WTC11 (cell line): ENCODE measurements around the gene ZMAT3. TPM values are rescaled to one million over a fixed set of nuclear protein-coding genes. Genes with fewer than 3 reads are reported as not detected.

Source experiments
- ATAC-seq: fragments of 200-7000 bp; cut with Tn5 transposase; 2 replicates; pipeline ENCODE4 v1.10.0; 2021; ENCODE audit warnings: mild to moderate bottlenecking, moderate library complexity
- CTCF ChIA-PET: fragments of 300-600 bp; sonication (Branson Sonifier 250); formaldehyde crosslinking; loops from one replicate; lab custom pipeline; 2021; ENCODE audit warnings: antibody characterized with exemption; lab: Charles Lee
- POLR2A ChIA-PET: fragments of 350-600 bp; sonication (Branson Sonifier 250); formaldehyde crosslinking; loops from one replicate; lab custom pipeline; 2021; ENCODE audit warnings: antibody characterized with exemption; lab: Charles Lee
- DNase-seq: peaks from one replicate; pipeline ENCODE4 v3.0.0; 2021; ENCODE audit warnings: low spot score
- H3K27ac Mint-ChIP-seq: 2 replicates; pipeline ENCODE4 v1.8.0; 2021; ENCODE audit warnings: mixed read lengths
- H3K27me3 Mint-ChIP-seq: 2 replicates; pipeline ENCODE4 v1.8.0; 2021; ENCODE audit warnings: low read depth, mild to moderate bottlenecking, moderate library complexity, mixed read lengths
- H3K36me3 Mint-ChIP-seq: 2 replicates; pipeline ENCODE4 v1.8.0; 2021; ENCODE audit warnings: mixed read lengths
- H3K4me1 Mint-ChIP-seq: 2 replicates; pipeline ENCODE4 v1.8.0; 2022; ENCODE audit warnings: mixed read lengths
- H3K4me3 Mint-ChIP-seq: 2 replicates; pipeline ENCODE4 v1.8.0; 2021; ENCODE audit warnings: mild to moderate bottlenecking, moderate library complexity, mixed read lengths
- H3K9me3 Mint-ChIP-seq: 2 replicates; pipeline ENCODE4 v1.8.0; 2021; ENCODE audit warnings: mixed read lengths
- ATF1 ChIP-seq: sonication (generic); formaldehyde crosslinking; IDR thresholded peaks from 2 replicates; pipeline ENCODE4 v1.8.1; 2023; ENCODE audit warnings: mild to moderate bottlenecking, moderate library complexity, missing genetic modification reagents
- FOXK1 ChIP-seq: sonication (generic); formaldehyde crosslinking; IDR thresholded peaks from 2 replicates; pipeline ENCODE4 v1.8.0; 2022; ENCODE audit warnings: mild to moderate bottlenecking, moderate library complexity, missing genetic modification reagents
- FOXP4 ChIP-seq: sonication (generic); formaldehyde crosslinking; IDR thresholded peaks from 2 replicates; pipeline ENCODE4 v1.8.0; 2022; ENCODE audit warnings: mild to moderate bottlenecking, missing genetic modification reagents
- MAX ChIP-seq: sonication (generic); formaldehyde crosslinking; IDR thresholded peaks from 2 replicates; pipeline ENCODE4 v1.8.0; 2022; ENCODE audit warnings: mild to moderate bottlenecking, missing genetic modification reagents
- RORB ChIP-seq: fragments of 250-450 bp; sonication (Bioruptor Pico); IDR thresholded peaks from 2 replicates; pipeline ENCODE4 v1.9.0; 2021; ENCODE audit warnings: mild to moderate bottlenecking
- SOX15 ChIP-seq: fragments of 250-450 bp; sonication (Bioruptor Pico); IDR thresholded peaks from 2 replicates; pipeline ENCODE4 v1.9.0; 2021; ENCODE audit warnings: mild to moderate bottlenecking
- STAT6 ChIP-seq: sonication (generic); formaldehyde crosslinking; conservative IDR thresholded peaks from 2 replicates; pipeline ENCODE4 v1.8.1; 2023; ENCODE audit warnings: mild to moderate bottlenecking, low read depth, missing genetic modification reagents, moderate library complexity
- TCF7 ChIP-seq: sonication (generic); formaldehyde crosslinking; IDR thresholded peaks from 2 replicates; pipeline ENCODE4 v1.8.0; 2022; ENCODE audit warnings: mild to moderate bottlenecking, low read depth, missing genetic modification reagents, moderate library complexity
- USF1 ChIP-seq: sonication (generic); formaldehyde crosslinking; IDR thresholded peaks from 2 replicates; pipeline ENCODE4 v1.8.0; 2022; ENCODE audit warnings: mild to moderate bottlenecking, missing genetic modification reagents
- ZBTB21 ChIP-seq: sonication (generic); formaldehyde crosslinking; IDR thresholded peaks from 2 replicates; pipeline ENCODE4 v1.8.1; 2023; ENCODE audit warnings: mild to moderate bottlenecking, missing genetic modification reagents, borderline replicate concordance
- ZNF425 ChIP-seq: fragments of 250-450 bp; sonication (Bioruptor Pico); conservative IDR thresholded peaks from 2 replicates; pipeline ENCODE4 v1.9.0; 2021; ENCODE audit warnings: mild to moderate bottlenecking
- total RNA-seq: library from RNA; stranded (reverse); gene quantifications from 3 replicates; pipeline ENCODE4 v1.2.3, GENCODE V29; 2021
- TF ChIP-seq, protein P1 (sequence below): sonication (generic); formaldehyde crosslinking; IDR thresholded peaks from 2 replicates; pipeline ENCODE4 v1.8.1; 2023; ENCODE audit warnings: mild to moderate bottlenecking, missing genetic modification reagents, borderline replicate concordance
- TF ChIP-seq, protein P2 (sequence below): sonication (generic); formaldehyde crosslinking; IDR thresholded peaks from 2 replicates; pipeline ENCODE4 v1.8.0; 2022; ENCODE audit warnings: mild to moderate bottlenecking, missing genetic modification reagents
- TF ChIP-seq, protein P3 (sequence below): fragments of 250-450 bp; sonication (Bioruptor Pico); IDR thresholded peaks from 2 replicates; pipeline ENCODE4 v1.9.0; 2021; ENCODE audit warnings: mild to moderate bottlenecking
- TF ChIP-seq, protein P4 (sequence below): sonication (generic); formaldehyde crosslinking; IDR thresholded peaks from 2 replicates; pipeline ENCODE4 v1.8.1; 2022; ENCODE audit warnings: low read depth, mild to moderate bottlenecking, moderate library complexity, missing genetic modification reagents, borderline replicate concordance

The ZMAT3 gene
- total RNA-seq, 1 experiment from 2014 or later: 24.1 TPM

DNA sequence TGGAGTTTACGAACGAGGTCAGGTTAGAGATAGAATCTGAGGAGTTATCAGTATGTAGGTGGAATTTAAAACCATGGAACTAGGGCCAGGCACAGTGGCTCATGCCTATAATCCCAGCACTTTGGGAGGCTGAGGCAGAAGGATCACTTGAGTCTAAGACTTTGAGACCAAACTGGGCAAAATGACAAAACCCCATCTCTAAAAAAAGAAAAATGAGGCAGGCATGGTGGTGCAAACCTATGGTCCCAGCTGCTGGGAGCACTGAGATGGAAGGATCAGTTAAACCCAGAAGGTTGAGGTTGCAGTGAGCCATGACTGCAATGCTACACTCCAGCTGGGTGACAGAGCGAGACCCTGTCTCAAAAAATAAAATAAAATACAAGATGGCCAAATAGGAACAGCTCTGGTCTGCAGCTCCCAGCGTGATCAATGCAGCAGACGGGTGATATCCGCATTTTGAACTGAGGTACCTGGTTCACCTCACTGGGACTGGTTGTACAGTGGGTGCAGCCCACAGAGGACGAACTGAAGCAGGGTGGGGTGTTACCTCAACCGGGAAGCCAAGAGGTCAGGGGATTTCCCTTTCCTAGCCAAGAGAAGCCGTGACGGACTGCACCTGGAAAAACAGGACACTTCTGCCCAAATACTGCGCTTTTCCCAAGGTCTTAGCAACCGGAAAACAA is 33.3 kb downstream of the ZMAT3 start:
- CTCF ChIA-PET: no interaction called here
- no peak for DNase-seq
- Mint-ChIP-seq H3K36me3 (peaks cover 24% of the 10 kb centered on the region), H3K4me1 (peaks cover 13% of the 10 kb centered on the region; the same call in 1 of the 2 replicates), H3K4me3 (no peak overlapping the region), H3K27ac (no peak overlapping the region), H3K27me3 (no peaks in the 10 kb centered on the region; the same call in 1 of the 2 replicates), H3K9me3 (peaks cover 29% of the 10 kb centered on the region)
- POLR2A ChIA-PET: no interaction called here
- TF ChIP-seq, protein P1, sequence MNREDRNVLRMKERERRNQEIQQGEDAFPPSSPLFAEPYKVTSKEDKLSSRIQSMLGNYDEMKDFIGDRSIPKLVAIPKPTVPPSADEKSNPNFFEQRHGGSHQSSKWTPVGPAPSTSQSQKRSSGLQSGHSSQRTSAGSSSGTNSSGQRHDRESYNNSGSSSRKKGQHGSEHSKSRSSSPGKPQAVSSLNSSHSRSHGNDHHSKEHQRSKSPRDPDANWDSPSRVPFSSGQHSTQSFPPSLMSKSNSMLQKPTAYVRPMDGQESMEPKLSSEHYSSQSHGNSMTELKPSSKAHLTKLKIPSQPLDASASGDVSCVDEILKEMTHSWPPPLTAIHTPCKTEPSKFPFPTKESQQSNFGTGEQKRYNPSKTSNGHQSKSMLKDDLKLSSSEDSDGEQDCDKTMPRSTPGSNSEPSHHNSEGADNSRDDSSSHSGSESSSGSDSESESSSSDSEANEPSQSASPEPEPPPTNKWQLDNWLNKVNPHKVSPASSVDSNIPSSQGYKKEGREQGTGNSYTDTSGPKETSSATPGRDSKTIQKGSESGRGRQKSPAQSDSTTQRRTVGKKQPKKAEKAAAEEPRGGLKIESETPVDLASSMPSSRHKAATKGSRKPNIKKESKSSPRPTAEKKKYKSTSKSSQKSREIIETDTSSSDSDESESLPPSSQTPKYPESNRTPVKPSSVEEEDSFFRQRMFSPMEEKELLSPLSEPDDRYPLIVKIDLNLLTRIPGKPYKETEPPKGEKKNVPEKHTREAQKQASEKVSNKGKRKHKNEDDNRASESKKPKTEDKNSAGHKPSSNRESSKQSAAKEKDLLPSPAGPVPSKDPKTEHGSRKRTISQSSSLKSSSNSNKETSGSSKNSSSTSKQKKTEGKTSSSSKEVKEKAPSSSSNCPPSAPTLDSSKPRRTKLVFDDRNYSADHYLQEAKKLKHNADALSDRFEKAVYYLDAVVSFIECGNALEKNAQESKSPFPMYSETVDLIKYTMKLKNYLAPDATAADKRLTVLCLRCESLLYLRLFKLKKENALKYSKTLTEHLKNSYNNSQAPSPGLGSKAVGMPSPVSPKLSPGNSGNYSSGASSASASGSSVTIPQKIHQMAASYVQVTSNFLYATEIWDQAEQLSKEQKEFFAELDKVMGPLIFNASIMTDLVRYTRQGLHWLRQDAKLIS (CRISPR knock-in tag): no peak
- TF ChIP-seq ATF1: no peak
- TF ChIP-seq USF1 (CRISPR knock-in tag): no peak
- TF ChIP-seq SOX15: no peak
- TF ChIP-seq ZBTB21: no peak
- TF ChIP-seq, protein P2, sequence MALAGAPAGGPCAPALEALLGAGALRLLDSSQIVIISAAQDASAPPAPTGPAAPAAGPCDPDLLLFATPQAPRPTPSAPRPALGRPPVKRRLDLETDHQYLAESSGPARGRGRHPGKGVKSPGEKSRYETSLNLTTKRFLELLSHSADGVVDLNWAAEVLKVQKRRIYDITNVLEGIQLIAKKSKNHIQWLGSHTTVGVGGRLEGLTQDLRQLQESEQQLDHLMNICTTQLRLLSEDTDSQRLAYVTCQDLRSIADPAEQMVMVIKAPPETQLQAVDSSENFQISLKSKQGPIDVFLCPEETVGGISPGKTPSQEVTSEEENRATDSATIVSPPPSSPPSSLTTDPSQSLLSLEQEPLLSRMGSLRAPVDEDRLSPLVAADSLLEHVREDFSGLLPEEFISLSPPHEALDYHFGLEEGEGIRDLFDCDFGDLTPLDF (CRISPR knock-in tag): no peak
- no peak for TF ChIP-seq TCF7 (CRISPR knock-in tag)
- TF ChIP-seq FOXP4 (CRISPR knock-in tag): no peak
- no peak for TF ChIP-seq RORB (CRISPR knock-in tag)
- no peak for TF ChIP-seq ZNF425
- no peak for TF ChIP-seq MAX (CRISPR knock-in tag)
- TF ChIP-seq, protein P3, sequence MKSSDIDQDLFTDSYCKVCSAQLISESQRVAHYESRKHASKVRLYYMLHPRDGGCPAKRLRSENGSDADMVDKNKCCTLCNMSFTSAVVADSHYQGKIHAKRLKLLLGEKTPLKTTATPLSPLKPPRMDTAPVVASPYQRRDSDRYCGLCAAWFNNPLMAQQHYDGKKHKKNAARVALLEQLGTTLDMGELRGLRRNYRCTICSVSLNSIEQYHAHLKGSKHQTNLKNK (CRISPR knock-in tag): no peak
- no peak for TF ChIP-seq STAT6 (CRISPR knock-in tag)
- no peak for TF ChIP-seq FOXK1
- TF ChIP-seq, protein P4, sequence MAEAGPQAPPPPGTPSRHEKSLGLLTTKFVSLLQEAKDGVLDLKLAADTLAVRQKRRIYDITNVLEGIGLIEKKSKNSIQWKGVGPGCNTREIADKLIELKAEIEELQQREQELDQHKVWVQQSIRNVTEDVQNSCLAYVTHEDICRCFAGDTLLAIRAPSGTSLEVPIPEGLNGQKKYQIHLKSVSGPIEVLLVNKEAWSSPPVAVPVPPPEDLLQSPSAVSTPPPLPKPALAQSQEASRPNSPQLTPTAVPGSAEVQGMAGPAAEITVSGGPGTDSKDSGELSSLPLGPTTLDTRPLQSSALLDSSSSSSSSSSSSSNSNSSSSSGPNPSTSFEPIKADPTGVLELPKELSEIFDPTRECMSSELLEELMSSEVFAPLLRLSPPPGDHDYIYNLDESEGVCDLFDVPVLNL (CRISPR knock-in tag): no peak
- ATAC-seq: no peak
